Panc1 (cell line): ENCODE results near the gene ZFHX3. TPM values are rescaled to one million over a fixed set of nuclear protein-coding genes. Genes with fewer than 3 reads are reported as not detected.

ENCODE experiments used
- ATAC-seq: fragments of 200-7000 bp; cut with Tn5 transposase; 2 replicates; pipeline ENCODE4 v1.9.1; 2020; ENCODE audit warnings: mild to moderate bottlenecking, moderate library complexity
- BruUV-seq: library from RNA; stranded (reverse); fragments of 400-500 nt; replicated peaks from 2 replicates; lab custom pipeline; 2021; lab: Mats Ljungman, UMichigan
- CTCF ChIA-PET: fragments of 300-600 bp; sonication (Branson Sonifier 250); formaldehyde crosslinking; loops from one replicate; lab custom pipeline; 2022; ENCODE audit warnings: antibody characterized with exemption; lab: Charles Lee
- POLR2A ChIA-PET: fragments of 300-600 bp; sonication (Branson Sonifier 250); formaldehyde crosslinking; loops from one replicate; lab custom pipeline; 2022; ENCODE audit warnings: antibody characterized with exemption; lab: Charles Lee
- DNase-seq: peaks from one replicate; pipeline ENCODE4 v3.0.0-alpha.2; 2010; ENCODE audit warnings: low read depth, low spot score
- H3K27ac ChIP-seq: 2 replicates; pipeline ENCODE4 v1.5.1; 2011; ENCODE audit warnings: mild to moderate bottlenecking, low read length, inconsistent platforms
- H3K27me3 ChIP-seq: fragments of 200-500 bp; sonication (Bioruptor generic); 2 replicates; pipeline ENCODE4 v1.6.0; 2014; ENCODE audit warnings: low read length, inconsistent platforms; ENCODE audit not compliant: control insufficient read depth, insufficient read depth
- H3K36me3 ChIP-seq: fragments of 200-500 bp; sonication (Bioruptor generic); 2 replicates; pipeline ENCODE4 v1.5.1; 2014; ENCODE audit warnings: inconsistent platforms, mild to moderate bottlenecking, low read length, moderate library complexity; ENCODE audit not compliant: control insufficient read depth, insufficient read depth
- H3K4me1 ChIP-seq: 2 replicates; pipeline ENCODE4 v1.5.1; 2011; ENCODE audit warnings: inconsistent platforms, mild to moderate bottlenecking, low read length, moderate library complexity; ENCODE audit not compliant: control insufficient read depth, insufficient read depth
- H3K4me3 ChIP-seq, 2 experiments: 2 replicates each; pipeline ENCODE4 v1.5.1; 2011 to 2012; ENCODE audit warnings: low read depth in 2 of 2, low read length in 2 of 2, mild to moderate bottlenecking in 2 of 2, inconsistent platforms in 1 of 2, moderate library complexity in 1 of 2
- H3K9me3 ChIP-seq: fragments of 200-500 bp; sonication (Bioruptor generic); 2 replicates; pipeline ENCODE4 v1.5.1; 2014; ENCODE audit warnings: low read depth, mild to moderate bottlenecking, inconsistent platforms, low read length, moderate library complexity; ENCODE audit not compliant: control insufficient read depth, insufficient read depth
- CTCF ChIP-seq: fragments of 450-650 bp; IDR thresholded peaks from 2 replicates; pipeline ENCODE4 v1.5.1; 2017; ENCODE audit warnings: mild to moderate bottlenecking
- POLR2AphosphoS5 ChIP-seq: IDR thresholded peaks from 2 replicates; pipeline ENCODE4 v1.6.1; 2012; ENCODE audit warnings: mild to moderate bottlenecking, low read depth, low read length, moderate library complexity
- REST ChIP-seq, 2 experiments: IDR thresholded peaks; 2 replicates each; pipeline ENCODE4 v1.6.1; 2011 to 2012; ENCODE audit warnings: low read depth in 2 of 2, control low read depth in 1 of 2, low read length in 1 of 2, mild to moderate bottlenecking in 1 of 2, moderate library complexity in 1 of 2; ENCODE audit not compliant: insufficient read depth in 1 of 2
- SIN3A ChIP-seq: IDR thresholded peaks from 2 replicates; pipeline ENCODE4 v1.6.1; 2012; ENCODE audit warnings: low read depth, mild to moderate bottlenecking, low read length, moderate library complexity, borderline replicate concordance; ENCODE audit not compliant: insufficient read depth
- TCF7L2 ChIP-seq: IDR thresholded peaks from 2 replicates; pipeline ENCODE4 v1.6.1; 2011; ENCODE audit warnings: mild to moderate bottlenecking, low read depth, low read length, inconsistent platforms
- in situ Hi-C: cut with HindIII; loops from 2 replicates; pipeline ENCODE4 v1.10.0; 2016; ENCODE audit warnings: low sequenced_read_pairs, low pct_unique_long_range_greater_than_20kb
- intact Hi-C: fragments of 100-400 bp; cut with micrococcal nuclease; formaldehyde crosslinking; loops from one replicate; pipeline ENCODE4 v1.10.0; 2022; ENCODE audit not compliant: unreplicated experiment
- total RNA-seq: library from RNA; stranded (reverse); gene quantifications from one replicate; pipeline ENCODE4 v1.2.1, GENCODE V29; 2021; ENCODE audit not compliant: unreplicated experiment

ZFHX3 gene
- total RNA-seq, 1 experiment from 2014 or later, result 7.1 TPM

- BruUV-seq, result no TSS peak
- POLR2A ChIA-PET, result no interaction called here
- H3K4me1 ChIP-seq, result no peaks in the 10 kb centered on the region
- in situ Hi-C loops (no loop called here), intact Hi-C loops (no loop called here)
- H3K36me3 ChIP-seq, result no peaks in the 10 kb centered on the region
- ATAC-seq (no peak), DNase-seq (no peak)
- TF ChIP-seq REST (IDR thresholded peaks at IDR 0.05; ENCODE audit: insufficient read depth in 1 of 2, low read depth in 2 of 2, low read length in 1 of 2) (no peak), POLR2AphosphoS5 (no peak), TCF7L2 (no peak), SIN3A (no peak), CTCF (no peak)
- H3K9me3 ChIP-seq, result no peaks in the 10 kb centered on the region
- CTCF ChIA-PET, result interaction anchor here (0.6 to 0.9 kb wide), 3 partner anchors 26 to 129 kb away, joined by 3 to 5 read pairs (median 3); no protein-coding TSS in a partner anchor
- no peaks in the 10 kb centered on the region for H3K27me3 ChIP-seq
- H3K27ac ChIP-seq, result no peak overlapping the region
- no peak overlapping the region for H3K4me3 ChIP-seq
Measured at GRCh38 chr16:72961115-72961832, 86.7 kb downstream of the ZFHX3 start.

GRCh38 chr16:72960101-72960500, 87.8 kb downstream of the ZFHX3 start:
- in situ Hi-C loops (no loop called here), intact Hi-C loops (no loop called here)
- ChIA-PET CTCF (no interaction called here), POLR2A (no interaction called here)
- no TSS peak for BruUV-seq
- no peaks in the 10 kb centered on the region for H3K36me3 ChIP-seq
- no peak overlapping the region for H3K27ac ChIP-seq
- no peak for ATAC-seq
- no peaks in the 10 kb centered on the region for H3K4me1 ChIP-seq
- TF ChIP-seq REST (IDR thresholded peaks at IDR 0.05; ENCODE audit: insufficient read depth in 1 of 2, low read depth in 2 of 2, low read length in 1 of 2), result no peak
- no peak for DNase-seq
- no peaks in the 10 kb centered on the region for H3K27me3 ChIP-seq
- H3K4me3 ChIP-seq, result no peak overlapping the region
- no peaks in the 10 kb centered on the region for H3K9me3 ChIP-seq
